PC-3 (cell line): ENCODE measurements around the gene VSTM4. TPM values are rescaled to one million over a fixed set of nuclear protein-coding genes. Genes with fewer than 3 reads are reported as not detected.

Source experiments
- ATAC-seq: fragments of 200-7000 bp; cut with Tn5 transposase; 2 replicates; pipeline ENCODE4 v1.9.1; 2020; ENCODE audit warnings: mild to moderate bottlenecking, moderate library complexity
- BruUV-seq: library from RNA; stranded (reverse); fragments of 400-500 nt; replicated peaks from 2 replicates; lab custom pipeline; 2021; lab: Mats Ljungman, UMichigan
- CTCF ChIA-PET: fragments of 300-600 bp; sonication (Branson Sonifier 250); formaldehyde crosslinking; loops from one replicate; lab custom pipeline; 2022; ENCODE audit warnings: antibody characterized with exemption; lab: Charles Lee
- POLR2A ChIA-PET: fragments of 300-600 bp; sonication (Branson Sonifier 250); formaldehyde crosslinking; loops from one replicate; lab custom pipeline; 2022; ENCODE audit warnings: antibody characterized with exemption; ENCODE audit not compliant: unreplicated experiment; lab: Charles Lee
- DNase-seq: peaks from one replicate; pipeline ENCODE4 v3.0.0-alpha.2; 2015
- H2AFZ ChIP-seq: fragments of 300-600 bp; sonication (generic); 2 replicates; pipeline ENCODE4 v1.6.0; 2016; ENCODE audit warnings: antibody characterized with exemption, low read length
- H3F3A ChIP-seq: fragments of 300-600 bp; sonication (generic); one replicate; pipeline ENCODE4 v1.6.0; 2017; ENCODE audit warnings: antibody characterized with exemption, low read length, control low read depth, mild to moderate bottlenecking; ENCODE audit not compliant: unreplicated experiment
- H3K27ac ChIP-seq: fragments of 300-600 bp; sonication (generic); 2 replicates; pipeline ENCODE4 v1.5.1; 2016; ENCODE audit warnings: mild to moderate bottlenecking, low read length
- H3K27me3 ChIP-seq: fragments of 300-600 bp; sonication (generic); 2 replicates; pipeline ENCODE4 v1.6.1; 2016; ENCODE audit warnings: low read length, mixed read lengths
- H3K36me3 ChIP-seq: fragments of 300-600 bp; sonication (generic); 2 replicates; pipeline ENCODE4 v1.6.1; 2016; ENCODE audit warnings: low read depth, mixed run types, low read length, mixed read lengths
- H3K4me1 ChIP-seq: fragments of 300-600 bp; sonication (generic); 2 replicates; pipeline ENCODE4 v1.5.1; 2016; ENCODE audit warnings: low read length; ENCODE audit not compliant: insufficient read depth
- H3K4me2 ChIP-seq: fragments of 300-600 bp; sonication (generic); 2 replicates; pipeline ENCODE4 v1.6.0; 2016; ENCODE audit warnings: low read length
- H3K4me3 ChIP-seq: fragments of 300-600 bp; sonication (generic); 2 replicates; pipeline ENCODE4 v1.5.1; 2016; ENCODE audit warnings: mild to moderate bottlenecking, low read length, mixed read lengths
- H3K79me2 ChIP-seq: fragments of 300-600 bp; sonication (generic); 2 replicates; pipeline ENCODE4 v1.6.1; 2017; ENCODE audit warnings: low read length, mixed read lengths
- H3K9ac ChIP-seq: fragments of 300-600 bp; sonication (generic); 2 replicates; pipeline ENCODE4 v1.6.0; 2016; ENCODE audit warnings: mild to moderate bottlenecking, low read length
- H3K9me2 ChIP-seq: fragments of 300-600 bp; sonication (generic); replicated peaks from 2 replicates; pipeline ENCODE4 v1.6.1; 2016; ENCODE audit warnings: mixed run types, low read length, mixed read lengths
- H3K9me3 ChIP-seq: fragments of 300-600 bp; sonication (generic); 2 replicates; pipeline ENCODE4 v1.6.1; 2016; ENCODE audit warnings: low read length, mixed read lengths
- H4K20me1 ChIP-seq: fragments of 300-600 bp; sonication (generic); 2 replicates; pipeline ENCODE4 v1.6.1; 2016; ENCODE audit warnings: low read length, mixed read lengths
- CTCF ChIP-seq: fragments of 300-600 bp; sonication (generic); conservative IDR thresholded peaks from 2 replicates; pipeline ENCODE4 v1.5.1; 2017; ENCODE audit warnings: antibody characterized with exemption, low read depth, mild to moderate bottlenecking, low read length
- EZH2 ChIP-seq: fragments of 300-600 bp; sonication (generic); IDR thresholded peaks from one replicate; pipeline ENCODE4 v1.6.1; 2017; ENCODE audit warnings: antibody characterized with exemption, mild to moderate bottlenecking, low read length; ENCODE audit not compliant: unreplicated experiment
- EZH2phosphoT487 ChIP-seq: fragments of 300-600 bp; sonication (generic); IDR thresholded peaks from 2 replicates; pipeline ENCODE4 v1.6.1; 2018; ENCODE audit warnings: mild to moderate bottlenecking, antibody characterized with exemption, low read length, borderline replicate concordance
- intact Hi-C: fragments of 100-400 bp; cut with micrococcal nuclease; formaldehyde crosslinking; loops from 2 replicates; pipeline ENCODE4 v1.9.0; 2023
- total RNA-seq: library from RNA; depleted of rRNA; stranded (reverse); fragments of >200 nt; gene quantifications from 2 replicates; pipeline ENCODE4 v1.2.3, GENCODE V29; 2014

VSTM4 gene
- total RNA-seq, 1 experiment from 2014 or later = not detected

DNA sequence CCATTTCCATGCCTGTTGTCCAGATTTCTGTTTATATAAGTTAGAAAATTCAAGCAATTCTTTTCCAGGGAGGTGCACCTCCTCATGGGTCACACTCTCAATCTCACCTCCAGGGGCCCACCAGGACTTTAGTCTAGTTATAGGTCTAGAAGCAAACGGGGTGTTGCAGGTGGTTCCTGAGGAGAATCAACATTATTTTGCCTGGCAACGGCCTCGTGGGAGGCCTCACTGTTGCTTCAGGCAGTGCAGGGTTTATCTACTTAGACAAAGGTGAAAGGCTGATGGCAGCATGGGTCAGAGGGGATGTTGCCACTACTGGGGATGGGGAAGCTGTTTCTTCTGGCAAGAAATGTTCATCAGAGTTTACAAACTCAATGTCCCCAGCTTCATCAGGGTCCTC lies 119.0 kb downstream of the VSTM4 start:
- H3K9me3 ChIP-seq = no peaks in the 10 kb centered on the region
- H4K20me1 ChIP-seq = no peaks in the 10 kb centered on the region
- POLR2A ChIA-PET = no interaction called here
- ATAC-seq (no peak), DNase-seq (no peak)
- H3K9ac ChIP-seq = no peak overlapping the region
- no peak overlapping the region for H3K4me3 ChIP-seq
- H2AFZ ChIP-seq = no peak overlapping the region
- no peaks in the 10 kb centered on the region for H3K79me2 ChIP-seq
- no peak overlapping the region for H3K4me2 ChIP-seq
- H3K27ac ChIP-seq = no peak overlapping the region
- BruUV-seq = no TSS peak
- H3F3A ChIP-seq = no peaks in the 10 kb centered on the region
- no peaks in the 10 kb centered on the region for H3K9me2 ChIP-seq
- no peak for TF ChIP-seq EZH2phosphoT487
- TF ChIP-seq EZH2 = no peak
- no peak for TF ChIP-seq CTCF
- CTCF ChIA-PET = no interaction called here
- peaks cover 61% of the 10 kb centered on the region for H3K27me3 ChIP-seq
- no peaks in the 10 kb centered on the region for H3K36me3 ChIP-seq
- H3K4me1 ChIP-seq = no peaks in the 10 kb centered on the region
- intact Hi-C loops = no loop called here

DNA sequence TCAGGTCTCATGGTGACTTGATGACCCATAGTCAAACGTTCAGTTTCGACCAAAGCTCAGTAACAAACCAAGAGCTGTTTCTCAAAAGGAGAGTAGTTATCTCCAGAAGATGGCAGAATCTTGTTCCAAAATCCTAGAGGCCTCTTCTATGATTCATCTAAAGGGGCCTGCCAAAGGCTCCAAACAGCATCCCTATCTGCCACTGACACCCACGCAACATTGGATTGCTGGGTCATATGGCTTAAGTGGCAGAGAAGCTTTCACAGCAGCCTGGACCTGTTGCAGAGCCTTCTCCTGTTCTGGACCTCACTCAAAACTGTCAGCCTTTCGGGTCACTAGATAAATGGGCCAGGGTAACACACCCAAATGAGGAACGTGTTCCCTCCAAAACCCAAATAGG lies 121.7 kb downstream of the VSTM4 start:
- H3K4me3 ChIP-seq = no peak overlapping the region
- intact Hi-C loops = no loop called here
- no TSS peak for BruUV-seq
- TF ChIP-seq EZH2 = no peak
- TF ChIP-seq EZH2phosphoT487 = no peak
- no peak for TF ChIP-seq CTCF
- H3K79me2 ChIP-seq = no peaks in the 10 kb centered on the region
- no peaks in the 10 kb centered on the region for H4K20me1 ChIP-seq
- DNase-seq = no peak
- POLR2A ChIA-PET = no interaction called here
- no peak overlapping the region for H2AFZ ChIP-seq
- 0 out of 2 replicates have a peak, but pooled peaks cover 4% of the 10 kb centered on the region for H3K9me3 ChIP-seq
- H3K4me2 ChIP-seq = no peak overlapping the region
- H3K27me3 ChIP-seq = peaks cover 55% of the 10 kb centered on the region
- no peaks in the 10 kb centered on the region for H3K4me1 ChIP-seq
- no peaks in the 10 kb centered on the region for H3F3A ChIP-seq
- no peaks in the 10 kb centered on the region for H3K9me2 ChIP-seq
- H3K9ac ChIP-seq = no peak overlapping the region
- CTCF ChIA-PET = no interaction called here
- no peak for ATAC-seq
- H3K36me3 ChIP-seq = no peaks in the 10 kb centered on the region
- H3K27ac ChIP-seq = no peak overlapping the region

DNA sequence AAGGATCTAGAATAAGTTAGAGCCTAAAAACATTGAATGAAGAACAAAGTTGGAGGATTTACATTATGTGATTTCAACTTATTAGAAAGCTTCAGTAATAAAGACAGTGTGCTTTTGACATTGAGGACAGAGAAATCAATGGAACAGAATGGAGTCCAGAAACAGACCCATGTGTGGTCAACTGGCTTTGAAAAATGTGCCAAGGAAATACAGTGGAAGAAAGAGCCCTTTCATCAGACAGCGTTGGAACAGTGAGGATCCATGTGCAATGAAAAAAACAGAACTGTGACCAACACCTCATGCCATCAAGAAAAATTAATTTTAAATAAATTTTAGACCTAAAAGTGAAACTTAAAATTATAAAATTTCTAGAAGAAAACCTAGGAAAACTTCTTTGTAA lies 125.1 kb downstream of the VSTM4 start:
- intact Hi-C loops = no loop called here
- ChIA-PET POLR2A (no interaction called here), CTCF (no interaction called here)
- no peaks in the 10 kb centered on the region for H3K4me1 ChIP-seq
- TF ChIP-seq EZH2phosphoT487 (no peak), CTCF (no peak), EZH2 (no peak)
- no peak overlapping the region for H3K9ac ChIP-seq
- no peak overlapping the region for H3K4me3 ChIP-seq
- no peak overlapping the region for H3K4me2 ChIP-seq
- H3K79me2 ChIP-seq = no peaks in the 10 kb centered on the region
- no peak overlapping the region for H2AFZ ChIP-seq
- no TSS peak for BruUV-seq
- no peaks in the 10 kb centered on the region for H4K20me1 ChIP-seq
- DNase-seq (no peak), ATAC-seq (no peak)
- peaks cover 64% of the 10 kb centered on the region for H3K27me3 ChIP-seq
- no peaks in the 10 kb centered on the region for H3F3A ChIP-seq
- no peaks in the 10 kb centered on the region for H3K36me3 ChIP-seq
- H3K9me2 ChIP-seq = no peaks in the 10 kb centered on the region
- H3K9me3 ChIP-seq = 0 out of 2 replicates have a peak, but pooled peaks cover 4% of the 10 kb centered on the region
- no peak overlapping the region for H3K27ac ChIP-seq
